ENCODE data around the gene FAM111A. TPM values are rescaled to one million over a fixed set of nuclear protein-coding genes. Genes with fewer than 3 reads are reported as not detected.
A peak's percentile ranks its signal among the peaks of the same experiment; 100 is the strongest.

The FAM111A gene
- total and polyA plus RNA-seq, 10 of the 15 experiments (the other 5 are each of a cell fraction or from before 2014, with no cell fraction given), result 26.6 to 95.0 (median 67.5) TPM

DNA sequence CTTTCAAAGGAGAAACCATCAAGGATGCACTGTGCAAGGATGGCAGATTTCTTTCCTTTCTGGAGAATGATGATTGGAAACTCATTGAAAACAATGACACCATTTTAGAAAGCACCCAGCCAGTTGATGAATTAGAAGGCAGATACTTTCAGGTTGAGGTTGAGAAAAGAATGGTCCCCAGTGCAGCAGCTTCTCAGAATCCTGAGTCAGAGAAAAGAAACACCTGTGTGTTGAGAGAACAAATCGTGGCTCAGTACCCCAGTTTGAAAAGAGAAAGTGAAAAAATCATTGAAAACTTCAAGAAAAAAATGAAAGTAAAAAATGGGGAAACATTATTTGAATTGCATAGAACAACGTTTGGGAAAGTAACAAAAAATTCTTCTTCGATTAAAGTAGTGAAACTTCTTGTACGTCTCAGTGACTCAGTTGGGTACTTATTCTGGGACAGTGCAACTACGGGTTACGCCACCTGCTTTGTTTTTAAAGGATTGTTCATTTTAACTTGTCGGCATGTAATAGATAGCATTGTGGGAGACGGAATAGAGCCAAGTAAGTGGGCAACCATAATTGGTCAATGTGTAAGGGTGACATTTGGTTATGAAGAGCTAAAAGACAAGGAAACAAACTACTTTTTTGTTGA is 9.8 kb downstream of the FAM111A start (continued):
- TF ChIP-seq, protein P1, sequence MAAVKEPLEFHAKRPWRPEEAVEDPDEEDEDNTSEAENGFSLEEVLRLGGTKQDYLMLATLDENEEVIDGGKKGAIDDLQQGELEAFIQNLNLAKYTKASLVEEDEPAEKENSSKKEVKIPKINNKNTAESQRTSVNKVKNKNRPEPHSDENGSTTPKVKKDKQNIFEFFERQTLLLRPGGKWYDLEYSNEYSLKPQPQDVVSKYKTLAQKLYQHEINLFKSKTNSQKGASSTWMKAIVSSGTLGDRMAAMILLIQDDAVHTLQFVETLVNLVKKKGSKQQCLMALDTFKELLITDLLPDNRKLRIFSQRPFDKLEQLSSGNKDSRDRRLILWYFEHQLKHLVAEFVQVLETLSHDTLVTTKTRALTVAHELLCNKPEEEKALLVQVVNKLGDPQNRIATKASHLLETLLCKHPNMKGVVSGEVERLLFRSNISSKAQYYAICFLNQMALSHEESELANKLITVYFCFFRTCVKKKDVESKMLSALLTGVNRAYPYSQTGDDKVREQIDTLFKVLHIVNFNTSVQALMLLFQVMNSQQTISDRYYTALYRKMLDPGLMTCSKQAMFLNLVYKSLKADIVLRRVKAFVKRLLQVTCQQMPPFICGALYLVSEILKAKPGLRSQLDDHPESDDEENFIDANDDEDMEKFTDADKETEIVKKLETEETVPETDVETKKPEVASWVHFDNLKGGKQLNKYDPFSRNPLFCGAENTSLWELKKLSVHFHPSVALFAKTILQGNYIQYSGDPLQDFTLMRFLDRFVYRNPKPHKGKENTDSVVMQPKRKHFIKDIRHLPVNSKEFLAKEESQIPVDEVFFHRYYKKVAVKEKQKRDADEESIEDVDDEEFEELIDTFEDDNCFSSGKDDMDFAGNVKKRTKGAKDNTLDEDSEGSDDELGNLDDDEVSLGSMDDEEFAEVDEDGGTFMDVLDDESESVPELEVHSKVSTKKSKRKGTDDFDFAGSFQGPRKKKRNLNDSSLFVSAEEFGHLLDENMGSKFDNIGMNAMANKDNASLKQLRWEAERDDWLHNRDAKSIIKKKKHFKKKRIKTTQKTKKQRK (IDR thresholded peaks at IDR 0.05; ENCODE audit: low read depth, low read length), result no peak
- TF ChIP-seq MTA3 (IDR thresholded peaks at IDR 0.05; ENCODE audit: borderline replicate concordance, low read length), result 0 out of 2 replicates have a peak, but pooled peaks have one; percentile 4
- TF ChIP-seq MYB (IDR thresholded peaks at IDR 0.05; ENCODE audit: borderline replicate concordance, low read depth, low read length), result no peak
- TF ChIP-seq SMAD1 (IDR thresholded peaks at IDR 0.05; ENCODE audit: low read depth, partially characterized antibody), result peak; percentile 46
- no peak for TF ChIP-seq KDM1A (IDR thresholded peaks at IDR 0.05; ENCODE audit: borderline replicate concordance)
- TF ChIP-seq, protein P2, sequence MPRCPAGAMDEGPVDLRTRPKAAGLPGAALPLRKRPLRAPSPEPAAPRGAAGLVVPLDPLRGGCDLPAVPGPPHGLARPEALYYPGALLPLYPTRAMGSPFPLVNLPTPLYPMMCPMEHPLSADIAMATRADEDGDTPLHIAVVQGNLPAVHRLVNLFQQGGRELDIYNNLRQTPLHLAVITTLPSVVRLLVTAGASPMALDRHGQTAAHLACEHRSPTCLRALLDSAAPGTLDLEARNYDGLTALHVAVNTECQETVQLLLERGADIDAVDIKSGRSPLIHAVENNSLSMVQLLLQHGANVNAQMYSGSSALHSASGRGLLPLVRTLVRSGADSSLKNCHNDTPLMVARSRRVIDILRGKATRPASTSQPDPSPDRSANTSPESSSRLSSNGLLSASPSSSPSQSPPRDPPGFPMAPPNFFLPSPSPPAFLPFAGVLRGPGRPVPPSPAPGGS (IDR thresholded peaks at IDR 0.05; ENCODE audit: borderline replicate concordance, insufficient read depth, low read depth, low read length, poor library complexity, severe bottlenecking), result no peak
- no peak for TF ChIP-seq SMC3 (IDR thresholded peaks at IDR 0.05; ENCODE audit: borderline replicate concordance, low read length)
- no peak for TF ChIP-seq TBL1XR1 (IDR thresholded peaks at IDR 0.05; ENCODE audit: low read depth, low read length)
- TF ChIP-seq TCF12 (IDR thresholded peaks at IDR 0.05; ENCODE audit: low read depth, low read length), result 0 out of 2 replicates have a peak, but pooled peaks have one; percentile 51
- TF ChIP-seq, protein P3, sequence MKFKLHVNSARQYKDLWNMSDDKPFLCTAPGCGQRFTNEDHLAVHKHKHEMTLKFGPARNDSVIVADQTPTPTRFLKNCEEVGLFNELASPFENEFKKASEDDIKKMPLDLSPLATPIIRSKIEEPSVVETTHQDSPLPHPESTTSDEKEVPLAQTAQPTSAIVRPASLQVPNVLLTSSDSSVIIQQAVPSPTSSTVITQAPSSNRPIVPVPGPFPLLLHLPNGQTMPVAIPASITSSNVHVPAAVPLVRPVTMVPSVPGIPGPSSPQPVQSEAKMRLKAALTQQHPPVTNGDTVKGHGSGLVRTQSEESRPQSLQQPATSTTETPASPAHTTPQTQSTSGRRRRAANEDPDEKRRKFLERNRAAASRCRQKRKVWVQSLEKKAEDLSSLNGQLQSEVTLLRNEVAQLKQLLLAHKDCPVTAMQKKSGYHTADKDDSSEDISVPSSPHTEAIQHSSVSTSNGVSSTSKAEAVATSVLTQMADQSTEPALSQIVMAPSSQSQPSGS (IDR thresholded peaks at IDR 0.05; ENCODE audit: low read length), result 0 out of 2 replicates have a peak, but pooled peaks have one; percentile 51
- no peak for TF ChIP-seq NFYB (IDR thresholded peaks at IDR 0.05; ENCODE audit: insufficient read depth, low read depth, low read length)
- no peak for TF ChIP-seq NFYA (IDR thresholded peaks at IDR 0.05; ENCODE audit: borderline replicate concordance, low read depth, low read length)
- no peak for TF ChIP-seq HDAC2 (IDR thresholded peaks at IDR 0.05)
- no peak for TF ChIP-seq SMAD5 (IDR thresholded peaks at IDR 0.05; ENCODE audit: low read depth)
- TF ChIP-seq, protein P4, sequence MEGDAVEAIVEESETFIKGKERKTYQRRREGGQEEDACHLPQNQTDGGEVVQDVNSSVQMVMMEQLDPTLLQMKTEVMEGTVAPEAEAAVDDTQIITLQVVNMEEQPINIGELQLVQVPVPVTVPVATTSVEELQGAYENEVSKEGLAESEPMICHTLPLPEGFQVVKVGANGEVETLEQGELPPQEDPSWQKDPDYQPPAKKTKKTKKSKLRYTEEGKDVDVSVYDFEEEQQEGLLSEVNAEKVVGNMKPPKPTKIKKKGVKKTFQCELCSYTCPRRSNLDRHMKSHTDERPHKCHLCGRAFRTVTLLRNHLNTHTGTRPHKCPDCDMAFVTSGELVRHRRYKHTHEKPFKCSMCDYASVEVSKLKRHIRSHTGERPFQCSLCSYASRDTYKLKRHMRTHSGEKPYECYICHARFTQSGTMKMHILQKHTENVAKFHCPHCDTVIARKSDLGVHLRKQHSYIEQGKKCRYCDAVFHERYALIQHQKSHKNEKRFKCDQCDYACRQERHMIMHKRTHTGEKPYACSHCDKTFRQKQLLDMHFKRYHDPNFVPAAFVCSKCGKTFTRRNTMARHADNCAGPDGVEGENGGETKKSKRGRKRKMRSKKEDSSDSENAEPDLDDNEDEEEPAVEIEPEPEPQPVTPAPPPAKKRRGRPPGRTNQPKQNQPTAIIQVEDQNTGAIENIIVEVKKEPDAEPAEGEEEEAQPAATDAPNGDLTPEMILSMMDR (IDR thresholded peaks at IDR 0.05 in 2 of 3, conservative IDR thresholded peaks at IDR 0.05 in 1 of 3; ENCODE audit: control insufficient read depth in 2 of 3, extremely low read depth in 1 of 3, insufficient read depth in 1 of 3, low read depth in 3 of 3, low read length in 3 of 3), result no peak
- no peak for TF ChIP-seq BCL11A (IDR thresholded peaks at IDR 0.05; ENCODE audit: low read depth, low read length)
- TF ChIP-seq, protein P5, sequence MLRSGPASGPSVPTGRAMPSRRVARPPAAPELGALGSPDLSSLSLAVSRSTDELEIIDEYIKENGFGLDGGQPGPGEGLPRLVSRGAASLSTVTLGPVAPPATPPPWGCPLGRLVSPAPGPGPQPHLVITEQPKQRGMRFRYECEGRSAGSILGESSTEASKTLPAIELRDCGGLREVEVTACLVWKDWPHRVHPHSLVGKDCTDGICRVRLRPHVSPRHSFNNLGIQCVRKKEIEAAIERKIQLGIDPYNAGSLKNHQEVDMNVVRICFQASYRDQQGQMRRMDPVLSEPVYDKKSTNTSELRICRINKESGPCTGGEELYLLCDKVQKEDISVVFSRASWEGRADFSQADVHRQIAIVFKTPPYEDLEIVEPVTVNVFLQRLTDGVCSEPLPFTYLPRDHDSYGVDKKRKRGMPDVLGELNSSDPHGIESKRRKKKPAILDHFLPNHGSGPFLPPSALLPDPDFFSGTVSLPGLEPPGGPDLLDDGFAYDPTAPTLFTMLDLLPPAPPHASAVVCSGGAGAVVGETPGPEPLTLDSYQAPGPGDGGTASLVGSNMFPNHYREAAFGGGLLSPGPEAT (IDR thresholded peaks at IDR 0.05; ENCODE audit: low read depth), result no peak; the same call in 1 of the 2 replicates
- 0 out of 2 replicates have a peak, but pooled peaks have one; percentile 31 for TF ChIP-seq SMARCA5 (IDR thresholded peaks at IDR 0.05)
- TF ChIP-seq IKZF1 (conservative IDR thresholded peaks at IDR 0.05), result no peak
- TF ChIP-seq RFX5 (IDR thresholded peaks at IDR 0.05; ENCODE audit: low read depth, low read length), result no peak

Data from GM12878 (cell line).